KMS-11 (cell line): ENCODE results near the gene PRKCE.

Experiments
- H2AFZ ChIP-seq: fragments of 200-600 bp; sonication (generic); 2 replicates; pipeline ENCODE4 v1.6.1; 2016; ENCODE audit warnings: antibody characterized with exemption, mixed run types, low read depth
- H3K27ac ChIP-seq: fragments of 200-600 bp; sonication (generic); 2 replicates; pipeline ENCODE4 v1.6.1; 2016; ENCODE audit warnings: mild to moderate bottlenecking, mixed run types
- H3K27me3 ChIP-seq: fragments of 200-600 bp; sonication (generic); 2 replicates; pipeline ENCODE4 v1.6.1; 2017; ENCODE audit warnings: mild to moderate bottlenecking, low read depth, mixed run types, moderate library complexity; ENCODE audit not compliant: insufficient read depth
- H3K36me3 ChIP-seq: fragments of 200-600 bp; sonication (generic); 2 replicates; pipeline ENCODE4 v1.6.1; 2017; ENCODE audit warnings: mild to moderate bottlenecking, mixed run types; ENCODE audit not compliant: insufficient read depth
- H3K4me1 ChIP-seq: fragments of 200-600 bp; sonication (generic); 2 replicates; pipeline ENCODE4 v1.6.1; 2016; ENCODE audit warnings: mild to moderate bottlenecking, low read depth, mixed run types; ENCODE audit not compliant: poor library complexity, severe bottlenecking
- H3K4me2 ChIP-seq: fragments of 200-600 bp; sonication (generic); 2 replicates; pipeline ENCODE4 v1.7.0; 2016; ENCODE audit warnings: mild to moderate bottlenecking, mixed run types
- H3K4me3 ChIP-seq: fragments of 200-600 bp; sonication (generic); IDR thresholded peaks from 2 replicates; pipeline ENCODE4 v1.6.1; 2017; ENCODE audit warnings: low read depth, low read length, mixed read lengths; ENCODE audit not compliant: insufficient read depth
- H3K79me2 ChIP-seq: fragments of 200-600 bp; sonication (generic); 2 replicates; pipeline ENCODE4 v1.6.1; 2016; ENCODE audit warnings: low read depth, mixed run types; ENCODE audit not compliant: insufficient read depth
- H3K9ac ChIP-seq: fragments of 200-600 bp; sonication (generic); 2 replicates; pipeline ENCODE4 v1.6.1; 2016; ENCODE audit warnings: mild to moderate bottlenecking, mixed run types
- H4K20me1 ChIP-seq: fragments of 200-600 bp; sonication (generic); 2 replicates; pipeline ENCODE4 v1.6.1; 2016; ENCODE audit warnings: mild to moderate bottlenecking, mixed run types; ENCODE audit not compliant: insufficient read depth
- CTCF ChIP-seq: fragments of 200-600 bp; sonication (generic); conservative IDR thresholded peaks from 2 replicates; pipeline ENCODE4 v1.6.1; 2017; ENCODE audit warnings: low read depth, mild to moderate bottlenecking, antibody characterized with exemption, low read length, moderate library complexity, mixed read lengths

Gene PRKCE

GRCh38 chr2:45669032-45669486 is 17.6 kb downstream of the PRKCE start:
- Histone ChIP-seq H3K9ac (no peak overlapping the region), H3K36me3 (no peaks in the 10 kb centered on the region), H4K20me1 (no peaks in the 10 kb centered on the region), H3K4me2 (no peak overlapping the region), H2AFZ (no peak overlapping the region), H3K4me3 (no peak overlapping the region), H3K27ac (no peak overlapping the region), H3K79me2 (no peaks in the 10 kb centered on the region), H3K4me1 (no peaks in the 10 kb centered on the region), H3K27me3 (no peaks in the 10 kb centered on the region)
- TF ChIP-seq CTCF: no peak

- H3K27me3 ChIP-seq: no peaks in the 10 kb centered on the region
- no peaks in the 10 kb centered on the region for H4K20me1 ChIP-seq
- H3K4me2 ChIP-seq: no peak overlapping the region
- no peaks in the 10 kb centered on the region for H3K4me1 ChIP-seq
- H2AFZ ChIP-seq: no peak overlapping the region
- H3K79me2 ChIP-seq: no peaks in the 10 kb centered on the region
- no peak overlapping the region for H3K4me3 ChIP-seq
- H3K36me3 ChIP-seq: no peaks in the 10 kb centered on the region
- no peak overlapping the region for H3K27ac ChIP-seq
- no peak for TF ChIP-seq CTCF
- H3K9ac ChIP-seq: no peak overlapping the region
These were observed 19.2 kb downstream of the PRKCE start for GRCh38 chr2:45670646-45671045.

DNA sequence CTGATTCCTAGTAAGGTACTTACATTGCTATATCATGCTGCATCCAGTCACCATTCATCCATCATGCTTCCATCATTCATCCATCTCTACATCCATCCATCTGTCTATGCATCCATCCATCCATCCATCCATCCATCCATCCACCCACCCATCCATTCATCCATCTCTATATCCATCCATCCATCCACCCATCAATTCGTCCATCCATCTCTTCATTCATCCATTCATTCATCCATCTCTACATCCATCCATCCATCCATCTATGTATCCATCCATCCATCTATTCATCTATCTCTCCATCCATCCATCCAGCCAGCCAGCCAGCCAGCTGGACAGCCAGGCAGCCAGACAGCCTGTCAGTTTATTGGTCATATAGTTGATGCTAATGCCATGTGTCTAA is 20.7 kb downstream of the PRKCE start:
- no peaks in the 10 kb centered on the region for H3K79me2 ChIP-seq
- no peaks in the 10 kb centered on the region for H4K20me1 ChIP-seq
- no peaks in the 10 kb centered on the region for H3K36me3 ChIP-seq
- H3K4me3 ChIP-seq: no peak overlapping the region
- no peaks in the 10 kb centered on the region for H3K27me3 ChIP-seq
- H3K4me1 ChIP-seq: no peaks in the 10 kb centered on the region
- no peak overlapping the region for H3K4me2 ChIP-seq
- no peak overlapping the region for H3K9ac ChIP-seq
- H3K27ac ChIP-seq: no peak overlapping the region
- no peak for TF ChIP-seq CTCF
- no peak overlapping the region for H2AFZ ChIP-seq

GRCh38 chr2:45674035-45674816 is 22.8 kb downstream of the PRKCE start:
- Histone ChIP-seq H4K20me1 (no peaks in the 10 kb centered on the region), H3K79me2 (no peaks in the 10 kb centered on the region), H3K9ac (no peak overlapping the region), H3K27ac (no peak overlapping the region), H2AFZ (no peak overlapping the region), H3K4me1 (no peaks in the 10 kb centered on the region), H3K27me3 (no peaks in the 10 kb centered on the region), H3K4me3 (no peak overlapping the region), H3K4me2 (no peak overlapping the region), H3K36me3 (no peaks in the 10 kb centered on the region)
- TF ChIP-seq CTCF: no peak
